ENCODE data around the gene FGD3.

Gene FGD3

DNA sequence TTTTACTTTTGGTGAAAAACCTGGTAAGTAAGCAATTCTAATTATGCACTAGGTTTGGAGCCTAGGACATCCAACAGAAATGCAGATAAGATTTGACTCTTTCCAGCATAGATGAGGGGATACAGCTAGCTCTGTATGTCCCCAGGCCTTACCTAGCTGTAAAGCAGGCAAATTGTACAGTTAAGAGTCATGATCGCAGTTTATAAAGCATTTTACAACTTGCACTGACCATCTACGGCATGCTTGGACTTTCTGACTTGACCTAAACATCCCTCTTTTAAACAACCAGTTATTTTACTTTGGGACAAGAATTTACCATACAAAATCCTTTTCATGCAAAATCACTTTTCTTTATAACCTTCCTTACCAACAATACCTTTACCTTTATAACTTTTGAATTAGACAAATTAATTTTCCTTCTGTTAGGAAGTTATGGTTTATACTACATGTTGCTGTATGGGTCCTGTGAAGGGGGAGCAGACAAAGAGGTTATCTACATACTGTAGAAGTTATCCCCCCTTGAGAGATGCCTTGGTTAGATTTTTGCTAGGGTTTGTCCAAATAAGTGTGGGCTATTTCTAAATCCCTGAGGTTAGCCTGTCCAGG, 36.8 kb downstream of the FGD3 start:
- in situ Hi-C loops (cut with MboI; ENCODE audit: low sequenced_read_pairs, unreplicated experiment) = no loop called here
- TF ChIP-seq, protein P1, sequence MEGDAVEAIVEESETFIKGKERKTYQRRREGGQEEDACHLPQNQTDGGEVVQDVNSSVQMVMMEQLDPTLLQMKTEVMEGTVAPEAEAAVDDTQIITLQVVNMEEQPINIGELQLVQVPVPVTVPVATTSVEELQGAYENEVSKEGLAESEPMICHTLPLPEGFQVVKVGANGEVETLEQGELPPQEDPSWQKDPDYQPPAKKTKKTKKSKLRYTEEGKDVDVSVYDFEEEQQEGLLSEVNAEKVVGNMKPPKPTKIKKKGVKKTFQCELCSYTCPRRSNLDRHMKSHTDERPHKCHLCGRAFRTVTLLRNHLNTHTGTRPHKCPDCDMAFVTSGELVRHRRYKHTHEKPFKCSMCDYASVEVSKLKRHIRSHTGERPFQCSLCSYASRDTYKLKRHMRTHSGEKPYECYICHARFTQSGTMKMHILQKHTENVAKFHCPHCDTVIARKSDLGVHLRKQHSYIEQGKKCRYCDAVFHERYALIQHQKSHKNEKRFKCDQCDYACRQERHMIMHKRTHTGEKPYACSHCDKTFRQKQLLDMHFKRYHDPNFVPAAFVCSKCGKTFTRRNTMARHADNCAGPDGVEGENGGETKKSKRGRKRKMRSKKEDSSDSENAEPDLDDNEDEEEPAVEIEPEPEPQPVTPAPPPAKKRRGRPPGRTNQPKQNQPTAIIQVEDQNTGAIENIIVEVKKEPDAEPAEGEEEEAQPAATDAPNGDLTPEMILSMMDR (IDR thresholded peaks at IDR 0.05; ENCODE audit: borderline replicate concordance, control extremely low read depth, extremely low read depth, insufficient read depth, missing control alignments) = no peak
- DNase-seq (ENCODE audit: low spot score) = no peak

DNA sequence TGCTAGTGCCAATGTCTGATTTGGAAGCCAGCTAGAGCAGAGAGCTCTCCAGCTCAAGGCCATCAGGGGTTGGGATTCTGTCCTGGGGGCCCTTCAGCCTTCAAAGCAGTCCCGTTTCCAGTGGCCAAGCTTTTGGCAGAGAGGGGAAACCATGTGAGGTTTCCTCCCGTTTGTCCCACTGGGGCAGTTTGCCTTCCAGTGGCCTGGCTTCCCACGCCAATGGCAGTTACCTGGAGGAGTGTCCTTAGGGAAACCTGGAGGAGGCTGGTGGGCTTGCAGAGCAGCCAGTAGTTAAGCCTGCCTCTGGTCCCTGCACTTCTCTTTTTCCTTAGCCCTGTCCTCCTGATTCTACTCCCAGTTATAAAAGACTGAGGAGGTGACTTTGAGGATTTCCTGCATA, 37.7 kb downstream of the FGD3 start:
- no peak for DNase-seq (ENCODE audit: low spot score)
- TF ChIP-seq, protein P1 (IDR thresholded peaks at IDR 0.05; ENCODE audit: borderline replicate concordance, control extremely low read depth, extremely low read depth, insufficient read depth, missing control alignments) = no peak
- in situ Hi-C loops (cut with MboI; ENCODE audit: low sequenced_read_pairs, unreplicated experiment) = no loop called here

DNA sequence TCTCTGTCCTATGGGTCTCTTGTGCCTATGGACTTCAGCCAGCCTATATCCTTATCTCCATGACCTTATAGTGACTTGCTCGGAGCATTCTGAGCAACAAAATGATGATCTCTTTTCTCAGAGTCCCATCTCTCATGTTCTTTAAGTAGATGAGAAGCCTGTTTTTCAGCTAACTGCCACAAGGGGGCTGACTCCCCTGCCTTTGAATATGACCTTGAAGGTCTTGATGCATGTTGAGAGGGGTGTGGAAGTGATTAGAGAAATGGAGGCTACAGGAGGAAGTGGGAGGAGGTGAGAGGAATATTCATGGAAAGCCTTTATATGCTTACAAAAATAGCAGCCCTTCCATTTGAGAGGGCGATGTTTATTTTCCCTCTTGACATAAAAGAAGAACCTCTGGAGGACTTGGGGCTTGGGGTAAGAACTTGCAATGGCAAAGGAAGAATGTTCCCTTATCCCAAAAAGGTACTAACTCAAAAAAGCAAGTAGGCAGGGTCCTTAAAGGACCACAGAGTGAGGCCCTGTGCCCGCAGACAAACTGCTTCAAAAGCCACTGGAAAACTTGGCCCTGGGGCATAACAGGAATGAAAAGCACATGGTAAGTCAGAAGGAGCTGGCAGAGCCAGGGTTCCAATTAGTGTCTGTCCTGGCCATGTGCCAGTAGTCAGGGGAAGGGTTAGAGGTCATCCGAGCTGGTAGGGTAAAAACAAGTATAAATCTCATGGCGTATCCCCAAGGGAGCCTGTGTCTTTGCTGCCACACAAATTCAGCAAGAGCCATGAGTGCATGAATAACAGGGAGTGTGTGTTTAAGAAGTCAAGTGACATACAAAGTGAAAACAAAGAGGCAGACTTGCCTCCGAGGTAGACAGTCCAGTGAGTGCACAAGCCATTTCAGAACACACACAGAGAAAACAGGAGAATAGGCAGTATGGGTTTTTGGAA, 39.1 kb downstream of the FGD3 start:
- in situ Hi-C loops (cut with MboI; ENCODE audit: low sequenced_read_pairs, unreplicated experiment) = no loop called here
- peak; percentile 18 for DNase-seq (ENCODE audit: low spot score)

DNA sequence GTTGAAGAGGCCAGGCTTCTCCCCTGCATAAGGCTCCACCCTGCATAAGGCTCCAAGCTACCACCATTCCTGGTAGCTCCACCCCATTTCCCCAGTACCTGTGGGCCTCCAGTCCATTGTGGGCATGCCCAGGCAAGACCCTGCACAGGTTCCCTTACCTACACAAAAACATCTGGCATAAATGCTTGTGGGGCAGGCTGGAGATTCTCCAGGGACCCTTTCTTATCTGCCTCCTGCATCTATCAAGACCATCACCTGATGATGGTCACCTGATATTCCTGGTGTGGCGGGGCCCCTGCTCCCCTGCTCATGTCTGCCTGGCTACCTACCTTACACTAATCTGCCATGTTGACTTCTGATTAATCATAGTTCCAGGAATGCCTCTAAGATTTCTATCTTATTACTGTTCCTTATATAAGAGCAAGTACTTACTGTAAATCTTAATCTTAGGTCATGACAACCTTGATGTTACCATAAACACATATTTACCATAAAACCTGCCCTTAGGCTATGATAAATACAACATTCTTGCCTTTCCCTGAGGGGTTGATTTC, 41.0 kb downstream of the FGD3 start:
- DNase-seq (ENCODE audit: low spot score) = no peak
- TF ChIP-seq, protein P1 (IDR thresholded peaks at IDR 0.05; ENCODE audit: borderline replicate concordance, control extremely low read depth, extremely low read depth, insufficient read depth, missing control alignments) = no peak
- in situ Hi-C loops (cut with MboI; ENCODE audit: low sequenced_read_pairs, unreplicated experiment) = no loop called here

More for the DNA sequence above, 39.1 kb downstream of the FGD3 start:
- TF ChIP-seq, protein P1 (IDR thresholded peaks at IDR 0.05; ENCODE audit: borderline replicate concordance, control extremely low read depth, extremely low read depth, insufficient read depth, missing control alignments) = peak; percentile 7

DNA sequence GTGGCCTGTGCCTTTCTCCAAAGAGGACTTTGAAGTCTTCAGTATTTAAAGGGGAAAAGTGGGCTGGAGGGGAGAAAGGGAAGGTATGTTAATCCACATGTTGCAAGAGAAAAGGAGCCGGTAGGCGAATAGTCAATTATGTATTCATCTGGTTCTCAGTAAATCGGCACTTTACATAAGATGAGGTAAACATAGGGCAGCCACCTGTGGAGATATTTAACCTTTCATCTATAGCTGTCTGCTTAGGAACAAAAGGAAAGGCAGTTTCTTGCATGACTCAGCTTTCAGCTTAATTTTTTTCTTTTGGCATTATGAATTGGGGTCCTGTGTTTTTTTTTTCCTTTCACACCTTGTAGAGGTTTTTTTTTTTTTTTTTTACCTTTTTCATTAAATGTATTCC, 42.2 kb downstream of the FGD3 start:
- TF ChIP-seq, protein P1 (IDR thresholded peaks at IDR 0.05; ENCODE audit: borderline replicate concordance, control extremely low read depth, extremely low read depth, insufficient read depth, missing control alignments) = no peak
- in situ Hi-C loops (cut with MboI; ENCODE audit: low sequenced_read_pairs, unreplicated experiment) = no loop called here
- DNase-seq (ENCODE audit: low spot score) = no peak

DNA sequence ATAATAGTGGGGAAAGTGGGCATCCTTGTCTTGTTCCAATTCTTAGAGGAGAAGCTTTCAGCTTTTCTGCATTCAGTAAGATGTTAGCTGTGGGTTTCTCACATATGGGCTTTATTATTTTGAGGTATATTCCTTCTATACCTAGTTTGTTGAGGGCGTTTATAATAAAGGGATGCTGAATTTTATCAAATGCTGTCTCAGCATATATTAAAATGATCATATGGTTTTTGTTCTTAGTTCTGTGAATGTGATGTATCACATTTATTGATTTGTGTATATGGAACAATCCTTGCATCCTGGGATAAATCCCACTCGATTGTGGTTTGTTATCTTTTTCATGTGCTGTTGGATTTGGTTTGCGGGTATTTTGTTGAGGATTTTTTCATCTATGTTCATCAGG, 43.1 kb downstream of the FGD3 start:
- in situ Hi-C loops (cut with MboI; ENCODE audit: low sequenced_read_pairs, unreplicated experiment) = no loop called here
- TF ChIP-seq, protein P1 (IDR thresholded peaks at IDR 0.05; ENCODE audit: borderline replicate concordance, control extremely low read depth, extremely low read depth, insufficient read depth, missing control alignments) = no peak
- DNase-seq (ENCODE audit: low spot score) = no peak

All from GM13976 (cell line).